LHCN-M2 (cell line): ENCODE data around the gene C4BPA. TPM values are rescaled to one million over a fixed set of nuclear protein-coding genes. Genes with fewer than 3 reads are reported as not detected.

Source experiments
- DNase-seq: peaks from one replicate; pipeline ENCODE4 v3.0.0-alpha.2; 2012; ENCODE audit warnings: low read depth
- total RNA-seq: library from RNA; depleted of rRNA; stranded (reverse); fragments of >200 nt; gene quantifications from 2 replicates; pipeline ENCODE4 v1.2.3, GENCODE V29; 2014

The C4BPA gene
- total RNA-seq, 1 experiment from 2014 or later: not detected

DNA sequence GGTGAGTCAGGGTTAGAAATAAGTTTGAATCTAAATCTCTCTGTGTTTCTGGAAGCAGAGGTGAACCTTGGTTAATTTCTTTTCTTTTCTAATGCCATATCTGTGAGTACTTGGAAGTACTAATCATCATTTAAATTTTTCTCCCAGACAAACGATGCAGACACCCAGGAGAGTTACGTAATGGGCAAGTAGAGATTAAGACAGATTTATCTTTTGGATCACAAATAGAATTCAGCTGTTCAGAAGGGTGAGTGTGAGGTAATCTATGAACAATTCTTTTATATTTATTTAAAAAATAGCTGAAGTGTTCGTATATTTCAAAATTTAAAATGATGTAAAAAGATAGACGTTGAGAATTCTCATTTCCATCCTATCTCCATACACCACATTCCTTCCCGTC lies 11.2 kb downstream of the C4BPA start:
- DNase-seq: peak; percentile 2

GRCh38 chr1:207124389-207124788 lies 20.4 kb downstream of the C4BPA start:
- DNase-seq: no peak

GRCh38 chr1:207128336-207128921 lies 24.4 kb downstream of the C4BPA start:
- DNase-seq: no peak

GRCh38 chr1:207129053-207129452 lies 25.0 kb downstream of the C4BPA start:
- no peak for DNase-seq

DNA sequence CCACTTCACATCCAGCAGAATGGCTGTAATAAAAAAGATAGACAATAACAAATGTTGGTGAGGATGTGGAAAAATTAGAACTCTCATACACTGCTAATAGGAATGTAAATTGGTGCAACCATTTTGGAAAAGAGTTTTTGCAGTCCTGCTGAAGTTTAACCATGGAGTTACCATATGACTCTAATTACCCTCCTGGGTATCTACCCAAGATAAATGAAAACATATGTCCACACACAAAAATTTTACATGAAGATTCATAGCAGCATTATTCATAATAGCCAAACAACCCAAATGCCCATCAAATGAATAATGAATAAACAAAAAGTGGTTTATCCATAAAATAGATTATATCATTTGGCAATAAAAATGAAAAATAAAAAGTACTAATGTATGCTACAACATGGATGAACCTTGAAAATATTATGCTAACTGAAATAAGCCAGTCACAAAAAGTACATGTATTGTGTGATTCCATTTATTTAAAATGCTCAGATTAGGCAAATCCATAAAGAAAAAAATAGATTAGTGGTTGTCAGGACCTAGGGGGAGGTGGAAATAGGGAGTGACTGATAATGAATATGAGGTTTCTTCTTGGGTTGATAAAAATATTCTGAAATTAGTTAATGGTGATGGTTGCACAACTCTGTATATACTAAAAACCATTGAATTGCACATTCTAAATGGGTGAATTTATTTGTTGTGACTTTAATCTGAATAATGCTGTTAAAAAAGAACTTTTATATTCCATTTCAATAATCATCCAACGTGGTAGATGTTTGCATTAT lies 26.4 kb downstream of the C4BPA start:
- DNase-seq: no peak

DNA sequence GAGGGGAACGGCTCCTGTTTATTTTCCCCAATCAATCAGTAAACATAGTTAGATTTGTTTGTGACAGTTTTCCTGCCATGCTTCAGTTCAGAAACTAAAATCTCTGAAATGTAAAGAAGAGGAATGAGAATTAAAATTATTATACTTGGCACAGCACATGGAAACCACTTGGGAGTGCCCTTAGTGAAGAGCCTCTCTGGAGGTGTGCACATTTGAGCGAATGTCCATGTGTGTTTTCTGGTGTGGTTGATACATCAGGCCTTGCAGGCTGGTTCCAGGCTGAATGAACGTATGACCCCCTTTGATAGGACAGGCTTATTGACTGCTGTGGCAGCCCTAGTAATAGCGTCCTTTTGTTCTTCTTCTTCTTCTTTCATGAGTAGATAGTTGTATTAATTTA lies 27.1 kb downstream of the C4BPA start:
- DNase-seq: no peak

GRCh38 chr1:207134581-207134980 lies 30.5 kb downstream of the C4BPA start:
- no peak for DNase-seq

GRCh38 chr1:207139616-207140015 lies 35.6 kb downstream of the C4BPA start:
- DNase-seq: no peak

DNA sequence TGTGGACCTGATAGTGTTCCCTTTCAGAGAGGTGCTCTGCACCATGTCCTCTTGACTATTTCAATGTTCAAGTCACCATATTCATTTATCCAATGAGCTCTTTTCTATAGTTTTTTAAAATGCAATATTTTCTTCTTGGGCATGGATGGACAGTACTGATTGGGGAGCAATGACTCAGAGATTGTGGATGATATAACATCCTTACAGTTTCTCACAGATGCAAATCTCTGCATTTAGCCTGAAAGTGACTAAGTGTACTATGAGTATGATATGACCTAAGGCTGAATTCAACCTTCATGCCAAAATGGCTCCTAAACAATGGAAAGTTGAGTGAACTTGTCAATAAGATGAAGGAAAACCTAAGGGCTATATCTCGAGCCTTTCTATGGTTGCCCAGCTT lies 36.5 kb downstream of the C4BPA start:
- no peak for DNase-seq

- DNase-seq: no peak
Observed at GRCh38 chr1:207145401-207146058, 41.5 kb downstream of the C4BPA start.

DNA sequence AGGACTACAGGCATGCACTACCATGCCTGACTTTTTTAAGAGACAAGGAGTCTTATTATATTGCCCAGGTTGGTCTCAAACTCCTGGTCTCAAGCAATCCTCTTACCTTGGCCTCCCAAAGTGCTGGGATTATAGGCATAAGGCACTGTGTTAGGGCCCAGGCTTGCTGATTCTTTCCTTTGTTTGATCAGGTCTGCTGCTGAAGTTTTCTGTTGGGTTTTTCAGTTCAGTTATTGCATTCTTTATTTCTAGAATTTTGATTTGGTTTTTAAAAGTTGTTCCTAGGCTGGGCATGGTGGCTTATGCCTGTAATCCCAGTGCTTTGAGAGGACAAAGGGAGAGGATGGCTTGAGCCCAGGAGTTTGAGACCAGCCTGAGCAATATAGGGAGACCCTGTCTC lies 47.9 kb downstream of the C4BPA start:
- no peak for DNase-seq

DNA sequence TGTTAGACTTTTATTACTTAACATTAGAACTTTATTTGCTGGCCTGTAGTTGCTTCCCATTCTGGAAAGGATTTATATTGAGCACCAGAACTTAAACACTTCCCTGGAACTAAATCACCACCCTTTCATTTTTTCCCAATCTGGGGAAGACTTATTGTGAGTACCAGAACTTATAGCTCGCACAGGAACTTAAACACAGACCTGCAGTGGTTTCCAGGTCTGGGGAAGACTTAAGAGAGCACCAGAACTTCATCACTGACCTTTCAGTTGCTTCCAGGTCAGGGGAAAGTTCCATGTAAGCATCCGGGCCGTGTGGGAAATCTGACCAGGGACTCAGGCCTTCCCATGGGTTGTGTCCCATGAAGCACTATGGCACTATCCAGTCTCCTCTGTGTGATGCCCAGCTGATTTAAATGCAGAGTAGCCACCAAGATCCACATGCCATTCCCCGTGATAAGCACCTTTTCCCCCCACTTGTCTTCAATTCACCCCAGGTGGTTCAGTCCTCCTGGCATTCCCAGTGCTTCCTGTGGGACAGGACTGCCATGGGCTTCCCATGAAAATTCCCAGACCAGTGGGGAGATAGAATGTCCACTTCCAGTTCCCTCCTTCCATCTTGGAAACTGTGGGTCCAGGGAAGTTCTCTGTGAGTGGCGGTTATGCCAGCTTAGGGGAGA lies 48.9 kb downstream of the C4BPA start:
- no peak for DNase-seq

DNA sequence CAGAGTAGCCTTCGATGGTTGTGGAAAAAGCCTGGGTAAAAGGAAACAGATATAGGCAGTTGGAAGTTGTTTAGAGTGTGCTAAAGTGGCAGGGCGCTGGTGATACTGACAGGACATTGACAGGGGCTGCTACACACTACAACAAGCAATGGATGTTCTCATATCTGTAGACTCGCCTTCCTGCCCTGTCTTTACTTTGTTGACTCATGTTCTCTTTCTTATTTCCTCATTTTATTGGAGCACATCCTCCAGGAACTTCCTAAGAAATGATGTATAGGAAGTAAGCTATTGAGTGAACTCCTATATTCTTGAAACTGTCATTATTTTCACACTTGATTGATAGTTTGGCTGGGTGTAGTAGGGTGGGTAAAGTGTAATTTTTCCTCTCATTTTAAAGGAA lies 51.0 kb downstream of the C4BPA start:
- no peak for DNase-seq

DNA sequence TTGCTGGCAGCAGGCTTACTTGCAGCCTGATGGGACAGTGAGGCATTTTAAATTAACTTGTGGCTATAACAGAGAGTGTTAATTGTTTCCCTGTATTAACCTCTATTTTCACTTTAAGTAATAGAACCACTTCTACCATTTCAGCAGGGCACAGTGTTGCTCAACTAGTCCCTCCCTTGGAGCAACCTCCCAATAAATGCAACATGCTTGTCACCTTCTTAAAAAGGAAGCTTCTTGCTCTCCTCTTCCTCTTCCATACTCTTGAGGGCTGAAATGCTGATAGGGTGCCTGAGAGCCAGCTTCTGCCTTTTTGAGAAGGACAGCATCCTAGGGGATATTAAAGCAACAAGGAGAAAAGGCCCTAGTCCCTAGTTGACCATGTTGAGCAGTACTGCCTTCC lies 52.1 kb downstream of the C4BPA start:
- DNase-seq: no peak

GRCh38 chr1:207156826-207157225 lies 52.8 kb downstream of the C4BPA start:
- DNase-seq: no peak

- DNase-seq: no peak
Observed at GRCh38 chr1:207164086-207164485, 60.1 kb downstream of the C4BPA start.

DNA sequence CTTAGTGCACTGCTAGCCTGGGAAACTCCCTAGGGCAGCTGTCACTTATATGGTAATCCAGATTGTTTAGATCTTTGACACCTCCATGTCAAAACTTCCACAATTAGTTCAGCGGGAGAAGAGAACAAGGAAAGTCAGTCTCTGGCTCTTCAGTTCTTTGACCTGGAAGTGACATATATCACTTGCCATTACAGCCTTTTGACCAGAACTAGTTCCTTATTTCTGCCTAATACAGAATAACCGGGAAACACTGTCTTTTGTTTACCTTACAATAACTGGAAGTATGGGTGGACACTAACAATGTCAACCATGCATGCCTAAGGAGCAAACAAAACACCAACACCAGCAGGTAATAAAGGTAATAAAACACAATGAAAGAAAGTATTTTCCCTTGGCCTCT lies 68.3 kb downstream of the C4BPA start:
- DNase-seq: no peak

DNA sequence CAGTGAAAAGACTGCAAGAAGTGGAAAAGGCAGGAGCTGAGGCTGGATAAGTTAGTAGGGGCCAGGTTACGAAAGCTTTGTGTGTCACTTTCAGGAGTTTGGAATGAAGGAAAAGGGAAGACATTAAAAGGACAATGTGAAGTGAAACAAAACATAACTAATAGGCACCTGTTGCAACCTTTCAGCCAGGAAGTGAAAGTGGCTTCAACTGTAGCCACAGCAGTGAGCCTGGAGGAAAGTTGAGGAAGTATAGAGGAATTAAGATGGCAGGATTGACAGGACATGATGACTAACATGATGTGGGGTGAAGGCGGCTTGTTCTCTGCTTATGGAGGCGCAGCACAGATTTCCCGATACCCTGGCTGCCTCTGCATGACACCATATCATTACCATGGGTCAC lies 68.9 kb downstream of the C4BPA start:
- DNase-seq: no peak

- no peak for DNase-seq
Observed at GRCh38 chr1:207173396-207173795, 69.4 kb downstream of the C4BPA start.

- no peak for DNase-seq
Observed at GRCh38 chr1:207174913-207175312, 70.9 kb downstream of the C4BPA start.

DNA sequence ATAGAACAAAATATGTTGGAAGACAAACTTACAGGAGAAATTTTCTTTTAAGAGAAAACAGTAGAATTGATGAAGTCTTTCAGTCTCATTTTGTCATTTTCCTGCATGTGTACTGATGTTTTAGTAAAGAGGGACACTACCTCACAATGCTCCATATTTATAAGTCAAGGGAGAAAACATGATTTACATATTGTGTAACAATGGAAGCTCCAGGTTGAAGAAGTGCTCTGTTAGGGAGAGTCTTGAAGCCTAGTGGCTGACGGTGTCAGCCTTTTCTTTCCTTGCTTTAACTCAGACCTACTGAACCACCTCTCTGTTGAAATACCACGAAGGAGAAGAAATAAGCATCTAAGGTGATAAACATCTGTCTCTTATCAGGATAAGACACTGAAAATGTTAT lies 75.0 kb downstream of the C4BPA start:
- no peak for DNase-seq

GRCh38 chr1:207181847-207182246 lies 77.8 kb downstream of the C4BPA start:
- DNase-seq: peak; percentile 10
